ENCODE measurements around the gene TMCC3.
"Not testable (repeated sequence)": the region's sequence is repeated elsewhere in the genome, so short reads cannot be mapped to it uniquely, and the experiment has no call there.

TMCC3 gene

GRCh38 chr12:94631058-94631457 lies 19.3 kb downstream of the TMCC3 start:
- FAIRE-seq = no peak

- FAIRE-seq = no peak
Observed at GRCh38 chr12:94628819-94629472, 21.4 kb downstream of the TMCC3 start.

GRCh38 chr12:94628369-94628768 lies 22.0 kb downstream of the TMCC3 start:
- no peak for FAIRE-seq

- no peak for FAIRE-seq
Observed at GRCh38 chr12:94625531-94625930, 24.8 kb downstream of the TMCC3 start.

- no peak for FAIRE-seq
Observed at GRCh38 chr12:94623161-94623920, 27.0 kb downstream of the TMCC3 start.

GRCh38 chr12:94622475-94622874 lies 27.9 kb downstream of the TMCC3 start:
- FAIRE-seq = no peak

- no peak for FAIRE-seq
Observed at GRCh38 chr12:94621662-94622359, 28.5 kb downstream of the TMCC3 start.

- FAIRE-seq = no peak
Observed at GRCh38 chr12:94620621-94621020, 29.7 kb downstream of the TMCC3 start.

- FAIRE-seq = no peak
Observed at GRCh38 chr12:94618995-94619695, 31.2 kb downstream of the TMCC3 start.

- FAIRE-seq = no peak
Observed at GRCh38 chr12:94617101-94617500, 33.3 kb downstream of the TMCC3 start.

- no peak for FAIRE-seq
Observed at GRCh38 chr12:94616203-94616729, 34.1 kb downstream of the TMCC3 start.

- no peak for FAIRE-seq
Observed at GRCh38 chr12:94615260-94616181, 34.8 kb downstream of the TMCC3 start.

- FAIRE-seq = no peak
Observed at GRCh38 chr12:94614288-94614721, 36.1 kb downstream of the TMCC3 start.

GRCh38 chr12:94609917-94610443 lies 40.4 kb downstream of the TMCC3 start:
- no peak for FAIRE-seq

GRCh38 chr12:94606810-94607209 lies 43.5 kb downstream of the TMCC3 start:
- not testable (repeated sequence) for FAIRE-seq

GRCh38 chr12:94604366-94604698 lies 46.0 kb downstream of the TMCC3 start:
- FAIRE-seq = no peak

- FAIRE-seq = no peak
Observed at GRCh38 chr12:94603434-94604365, 46.7 kb downstream of the TMCC3 start.

GRCh38 chr12:94602024-94602423 lies 48.3 kb downstream of the TMCC3 start:
- FAIRE-seq = no peak

- not testable (repeated sequence) for FAIRE-seq
Observed at GRCh38 chr12:94601307-94601706, 49.0 kb downstream of the TMCC3 start.

GRCh38 chr12:94599189-94599588 lies 51.2 kb downstream of the TMCC3 start:
- FAIRE-seq = no peak
